ENCODE data around the gene AVPR1B.
"Not testable (repeated sequence)": the region's sequence is repeated elsewhere in the genome, so short reads cannot be mapped to it uniquely, and the experiment has no call there.

The AVPR1B gene

GRCh38 chr1:206082831-206083695 lies 34.1 kb downstream of the AVPR1B start:
- DNase-seq (ENCODE audit: low read depth in 2 of 2) = no peak

- DNase-seq (ENCODE audit: low read depth in 2 of 2) = no peak
These were observed 35.3 kb downstream of the AVPR1B start for GRCh38 chr1:206081856-206082255.

GRCh38 chr1:206080026-206080820 lies 37.0 kb downstream of the AVPR1B start:
- no peak for DNase-seq (ENCODE audit: low read depth in 2 of 2)

DNA sequence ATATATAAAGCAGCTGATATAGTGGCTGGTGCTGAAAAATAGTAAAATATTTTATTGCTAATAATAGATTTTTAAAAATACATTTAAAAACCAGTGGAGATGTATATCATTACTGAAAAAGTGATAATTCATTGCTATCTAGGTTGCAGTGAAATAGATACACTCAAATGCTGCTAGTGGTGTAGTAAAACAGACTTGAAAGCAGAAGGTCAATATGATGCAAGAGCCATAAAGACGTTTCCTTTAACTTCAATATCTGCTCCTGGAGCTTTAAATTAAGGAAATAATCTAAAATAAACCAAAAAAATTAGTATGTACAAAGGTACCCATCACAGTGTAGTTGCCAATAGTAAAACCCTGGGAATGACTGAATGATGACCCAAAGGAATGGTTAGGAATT lies 38.1 kb downstream of the AVPR1B start:
- no peak for DNase-seq (ENCODE audit: low read depth in 2 of 2)

GRCh38 chr1:206075786-206076755 lies 41.1 kb downstream of the AVPR1B start:
- no peak for DNase-seq (ENCODE audit: low read depth in 2 of 2)

DNA sequence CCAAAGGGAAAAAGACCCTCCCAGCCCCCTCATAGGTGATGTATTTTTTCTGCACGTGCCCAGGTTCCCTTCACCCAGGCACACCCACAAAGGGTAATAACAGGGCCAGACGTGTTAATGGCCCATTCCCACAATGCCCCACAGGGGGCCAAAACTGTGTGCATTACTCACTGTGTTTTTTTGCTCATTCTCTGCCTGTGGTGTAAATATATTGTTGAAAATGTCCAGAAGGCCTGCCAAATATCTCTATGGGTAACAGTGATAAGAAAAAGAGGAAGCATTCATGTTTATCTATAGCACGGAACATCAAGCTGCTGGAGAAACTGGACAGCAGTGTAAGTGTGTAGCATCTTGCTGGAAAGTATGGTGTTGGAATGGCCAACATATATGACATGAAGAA lies 42.3 kb downstream of the AVPR1B start:
- no peak for DNase-seq (ENCODE audit: low read depth in 2 of 2)

DNA sequence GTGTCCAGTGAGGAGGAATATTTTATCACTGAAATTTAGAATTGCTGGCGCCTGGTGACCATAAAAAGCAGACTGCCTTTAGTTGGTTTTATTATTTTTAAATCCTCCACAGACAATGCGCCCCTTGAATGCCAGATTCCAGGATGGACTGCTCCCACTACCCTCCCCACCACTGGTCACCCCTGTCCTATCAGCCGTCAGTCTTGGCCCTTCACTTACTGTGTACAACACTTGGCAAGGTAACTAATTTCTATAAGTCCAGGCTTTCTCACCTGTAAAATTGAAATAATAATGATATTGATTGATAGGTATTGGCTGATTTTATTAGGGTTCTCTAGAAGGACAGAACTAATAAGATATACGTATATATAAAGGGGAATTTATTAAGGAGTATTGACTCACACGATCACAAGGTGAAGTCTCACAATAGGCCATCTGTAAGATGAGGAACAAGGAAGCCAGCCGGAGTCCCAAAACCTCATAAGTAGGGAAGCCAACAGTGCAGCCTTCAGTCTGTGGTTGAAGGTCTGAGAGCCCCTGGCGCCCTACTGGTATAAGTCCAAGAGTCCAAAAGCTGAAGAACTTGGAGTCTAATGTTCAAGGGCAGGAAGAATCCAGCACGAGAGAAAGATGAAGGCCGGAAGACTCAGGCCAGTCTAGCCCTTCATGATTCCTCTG lies 46.4 kb downstream of the AVPR1B start:
- DNase-seq (ENCODE audit: low read depth in 2 of 2) = no peak

GRCh38 chr1:206068314-206068713 lies 48.9 kb downstream of the AVPR1B start:
- no peak for DNase-seq (ENCODE audit: low read depth in 2 of 2)

GRCh38 chr1:206067486-206068227 lies 49.5 kb downstream of the AVPR1B start:
- no peak for DNase-seq (ENCODE audit: low read depth in 2 of 2)

- no peak for DNase-seq (ENCODE audit: low read depth in 2 of 2)
These were observed 50.6 kb downstream of the AVPR1B start for GRCh38 chr1:206066479-206067171.

GRCh38 chr1:206065547-206066145 lies 51.5 kb downstream of the AVPR1B start:
- no peak for DNase-seq (ENCODE audit: low read depth in 2 of 2)

- DNase-seq (ENCODE audit: low read depth in 2 of 2) = not testable (repeated sequence)
These were observed 52.7 kb downstream of the AVPR1B start for GRCh38 chr1:206064501-206064900.

GRCh38 chr1:206064001-206064400 lies 53.2 kb downstream of the AVPR1B start:
- DNase-seq (ENCODE audit: low read depth in 2 of 2) = not testable (repeated sequence)

GRCh38 chr1:206062464-206062863 lies 54.7 kb downstream of the AVPR1B start:
- DNase-seq (ENCODE audit: low read depth in 2 of 2) = no peak

DNA sequence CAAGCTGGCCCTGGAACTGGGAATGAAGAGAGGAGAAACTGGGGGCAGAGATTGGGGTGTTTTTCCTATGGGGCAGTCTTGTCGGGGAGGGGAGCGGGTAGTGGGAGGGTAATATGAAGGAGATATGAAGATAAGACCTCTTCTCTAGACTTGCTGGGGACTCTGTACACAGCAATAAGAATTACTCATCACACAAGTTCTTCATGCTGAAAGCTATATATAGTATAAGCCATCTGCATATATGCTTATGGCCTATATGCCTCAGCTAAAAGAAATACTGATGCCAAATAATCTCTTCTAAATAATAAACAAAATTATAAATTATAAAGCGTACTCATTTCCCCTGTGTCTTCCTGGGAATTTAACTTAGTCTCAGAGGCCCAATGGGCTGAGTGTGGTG lies 56.3 kb downstream of the AVPR1B start:
- DNase-seq (ENCODE audit: low read depth in 2 of 2) = no peak

Data from fibroblast of skin of left quadriceps (primary cell).